Stimulated activated CD8-positive, alpha-beta memory T cell treated with anti-CD3 and anti-CD28 coated beads, Interleukin-4, amount 100 ng/mL, for 1 hour (primary cell): Measurements from ENCODE around the gene RAD50.

Experiments
- DNase-seq, 2 donors: peaks; one replicate each; pipeline ENCODE4 v3.0.0-alpha.2; 2020; ENCODE audit warnings: low read depth in 2 of 2, low spot score in 1 of 2

RAD50 gene

GRCh38 chr5:132659598-132660493 lies 103.1 kb downstream of the RAD50 start:
- DNase-seq, result no peak

GRCh38 chr5:132661231-132662003 lies 104.6 kb downstream of the RAD50 start:
- DNase-seq, result no peak

GRCh38 chr5:132662004-132662401 lies 105.2 kb downstream of the RAD50 start:
- no peak for DNase-seq

DNA sequence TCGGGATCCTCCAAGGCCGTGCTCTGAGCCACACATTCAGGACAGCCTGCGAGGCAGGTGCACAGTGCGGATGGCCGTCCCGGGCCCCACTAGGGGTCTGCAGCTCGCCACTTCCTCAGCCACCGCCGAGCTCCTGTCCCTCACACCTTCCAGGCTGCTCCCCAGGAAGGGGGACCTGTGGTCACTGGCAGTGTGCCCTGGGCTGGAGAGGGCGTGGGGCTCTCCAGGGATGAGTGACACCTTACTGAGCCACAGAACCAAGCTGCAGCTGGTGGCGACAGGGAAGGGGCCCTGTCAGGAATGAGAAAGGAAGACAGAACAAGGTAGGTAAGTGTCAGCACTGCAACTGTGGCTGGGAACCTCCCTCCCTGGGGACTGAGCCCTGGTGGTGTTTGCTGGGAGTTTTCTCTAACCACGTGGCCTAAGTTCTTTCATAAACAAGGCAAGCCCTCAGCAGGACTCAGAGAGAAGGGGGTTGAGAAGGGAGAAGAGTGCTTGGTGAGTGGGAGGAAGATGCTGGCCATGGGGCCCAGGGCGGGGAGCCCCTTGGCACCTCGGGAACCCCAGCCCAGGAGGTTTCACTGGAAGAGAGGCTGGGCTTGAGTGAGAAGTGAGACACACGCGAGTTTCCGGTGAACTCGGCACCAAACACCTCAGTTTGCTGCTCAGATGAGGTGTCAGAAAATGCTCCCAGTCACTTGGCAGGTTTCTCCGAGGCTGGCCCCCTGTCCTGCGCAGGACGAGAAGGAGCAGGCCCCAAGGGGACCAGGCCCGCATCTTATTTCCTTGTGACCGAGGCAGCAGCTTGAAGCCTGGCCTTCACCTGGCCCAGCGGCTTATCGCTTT lies 106.4 kb downstream of the RAD50 start:
- no peak for DNase-seq

- no peak for DNase-seq
These were observed 107.3 kb downstream of the RAD50 start for GRCh38 chr5:132663771-132664695.

DNA sequence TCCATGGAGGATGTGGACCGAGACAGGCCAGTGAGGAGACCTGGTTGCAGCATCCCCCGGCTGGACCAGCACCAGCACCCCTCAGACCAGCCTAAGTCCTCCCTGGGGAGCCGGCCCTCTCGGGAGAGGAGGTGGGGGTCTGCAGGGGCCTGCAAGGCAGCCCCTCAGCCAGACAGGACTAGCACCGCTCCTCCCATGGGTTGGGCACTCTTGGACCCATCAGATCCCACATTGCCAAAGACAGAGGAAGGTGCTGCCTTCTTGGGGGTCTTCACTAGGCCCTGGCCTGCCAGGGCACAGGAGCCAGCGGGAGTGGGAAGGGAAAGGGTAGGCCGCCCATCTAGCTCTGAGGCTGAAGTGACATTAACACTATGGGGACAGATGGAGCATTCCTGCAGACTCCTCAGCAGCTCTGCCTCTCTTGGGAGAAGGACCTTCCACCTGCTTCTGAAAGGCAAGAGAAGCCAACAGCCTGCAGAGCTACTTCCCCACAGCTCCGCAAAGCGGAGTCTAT lies 108.0 kb downstream of the RAD50 start:
- no peak for DNase-seq

DNA sequence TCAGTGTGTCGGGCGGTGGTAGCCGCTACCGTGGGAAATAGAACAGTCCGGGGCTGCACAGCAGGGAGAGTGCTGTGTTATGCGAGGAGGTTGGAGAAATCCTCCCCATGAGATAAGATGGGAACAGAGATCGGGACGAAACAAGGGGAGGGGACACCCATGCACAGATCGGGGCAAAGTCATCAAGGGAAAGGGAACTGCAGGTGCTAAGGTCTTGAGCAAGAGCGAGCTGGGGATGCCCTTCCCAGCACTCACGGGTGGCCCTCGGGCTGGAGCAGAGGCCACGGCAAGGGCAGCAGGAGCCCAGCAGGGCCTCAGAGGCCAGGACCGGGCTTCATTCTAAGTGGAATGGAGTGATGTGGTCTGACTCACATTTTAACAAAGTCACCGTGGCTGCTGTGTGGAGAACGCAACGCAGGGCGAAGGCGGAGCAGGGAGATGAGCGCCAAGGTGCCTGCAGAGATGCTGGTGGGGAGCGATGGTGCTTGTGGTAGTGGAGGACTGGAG lies 108.8 kb downstream of the RAD50 start:
- DNase-seq, result no peak

DNA sequence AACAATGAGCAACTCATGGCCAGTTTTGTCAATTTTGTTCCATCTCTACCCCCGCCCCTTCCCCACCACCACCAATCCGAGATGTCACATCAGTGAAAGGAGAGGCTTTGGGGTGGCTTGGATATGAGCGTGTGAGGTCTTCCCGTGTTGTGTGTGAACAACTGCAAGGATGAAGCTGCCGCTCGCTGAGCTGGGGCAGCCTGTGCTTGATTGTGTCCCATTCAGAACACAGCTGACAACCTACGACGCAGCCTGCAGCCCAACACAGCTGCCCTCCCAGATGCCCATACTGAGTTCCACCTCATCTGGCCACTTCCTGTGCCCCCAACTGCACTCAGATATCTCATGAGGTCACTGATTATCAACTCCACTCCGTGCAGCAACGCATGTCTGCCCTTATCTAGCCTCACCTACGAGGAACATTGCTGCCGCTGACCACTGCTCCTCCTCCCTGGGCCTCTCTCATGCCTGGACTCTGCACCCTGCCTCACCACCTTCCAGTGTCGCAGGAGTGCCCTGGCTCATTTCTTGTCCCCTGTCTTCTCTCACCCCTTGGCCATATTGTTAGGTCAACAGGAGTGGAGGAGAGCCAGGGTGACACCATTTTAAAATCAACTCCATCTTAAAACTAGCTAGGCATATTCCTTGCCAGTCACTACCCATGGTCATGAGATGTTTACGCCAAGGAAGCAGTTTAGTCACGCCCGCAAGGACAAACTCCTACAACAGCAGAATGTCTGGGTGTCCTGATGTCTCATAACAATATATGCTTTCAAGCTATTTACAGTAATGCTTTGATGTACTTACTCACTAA lies 109.7 kb downstream of the RAD50 start:
- no peak for DNase-seq

DNA sequence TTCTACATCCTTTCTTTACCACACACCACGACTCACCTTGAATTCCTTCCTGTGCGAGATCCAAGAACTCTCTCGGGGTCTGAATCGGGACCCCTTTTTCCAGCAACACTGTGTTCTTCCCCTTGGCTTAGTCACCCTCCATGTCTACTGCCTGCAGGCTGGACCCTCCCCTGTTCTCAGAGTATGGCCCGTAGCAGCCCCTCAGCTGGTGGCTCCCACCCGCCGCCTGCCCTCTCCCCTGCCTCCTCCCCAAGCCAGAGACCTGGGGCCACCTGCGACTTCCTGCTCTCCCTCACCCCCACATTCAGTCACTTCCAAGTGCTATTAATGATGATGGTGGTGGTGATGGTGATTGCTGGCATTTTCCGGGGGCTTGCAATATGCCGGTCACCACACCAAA lies 110.5 kb downstream of the RAD50 start:
- DNase-seq, result no peak

GRCh38 chr5:132667761-132668705 lies 111.3 kb downstream of the RAD50 start:
- no peak for DNase-seq

GRCh38 chr5:132668706-132669454 lies 112.1 kb downstream of the RAD50 start:
- DNase-seq, result no peak

GRCh38 chr5:132669455-132669820 lies 112.7 kb downstream of the RAD50 start:
- DNase-seq, result no peak

- DNase-seq, result no peak
These were observed 113.4 kb downstream of the RAD50 start for GRCh38 chr5:132669966-132670882.

GRCh38 chr5:132671000-132671399 lies 114.2 kb downstream of the RAD50 start:
- no peak for DNase-seq

- DNase-seq, result no peak
These were observed 116.7 kb downstream of the RAD50 start for GRCh38 chr5:132673488-132673887.

GRCh38 chr5:132673939-132674630 lies 117.3 kb downstream of the RAD50 start, which contains the start of gene IL4:
IL4 (plus strand) TSS chr5:132673989; CDS start chr5:132674051, 62 bp downstream.
- DNase-seq, result no peak
